Ovary (tissue), 9 donors: Measurements from ENCODE around the gene MESD. TPM values are rescaled to one million over a fixed set of nuclear protein-coding genes. Genes with fewer than 3 reads are reported as not detected.

ENCODE experiments used
- DNase-seq, 5 donors: peaks; one replicate each; pipeline ENCODE4 v3.0.0-alpha.2; 2019 to 2020
- H3K27ac ChIP-seq, 2 donors: fragments of 200-600 bp; one replicate each; pipeline versions ENCODE4 v1.5.1 to v1.8.0; 2019 to 2022
- H3K27me3 ChIP-seq: fragments of 200-600 bp; one replicate; pipeline ENCODE4 v1.8.0; 2022
- H3K36me3 ChIP-seq: fragments of 200-600 bp; sonication (generic); one replicate; pipeline ENCODE4 v1.5.1; 2019
- H3K4me1 ChIP-seq: one replicate; pipeline ENCODE4 v1.8.1; 2013; ENCODE audit warnings: mild to moderate bottlenecking, moderate library complexity; ENCODE audit not compliant: insufficient read depth
- H3K4me3 ChIP-seq: fragments of 200-600 bp; sonication (generic); one replicate; pipeline ENCODE4 v1.5.1; 2017
- H3K9me3 ChIP-seq, 2 donors: fragments of 200-600 bp in 1 of 2; sonication (generic) in 1 of 2; one replicate each; pipeline versions ENCODE4 v1.5.1 to v1.8.1; 2013 to 2019; ENCODE audit warnings: mild to moderate bottlenecking in 1 of 2, moderate library complexity in 1 of 2
- CTCF ChIP-seq, 3 donors: fragments of 450-650 bp in 2 of 3; fragments of 200-600 bp in 1 of 3; IDR thresholded peaks; one replicate each; pipeline versions ENCODE4 v1.5.1 to v1.8.0; 2016 to 2022; ENCODE audit warnings: antibody characterized with exemption in 3 of 3, mild to moderate bottlenecking in 1 of 3
- EP300 ChIP-seq: sonication (generic); formaldehyde crosslinking; IDR thresholded peaks from one replicate; pipeline ENCODE4 v1.6.1; 2017; ENCODE audit warnings: antibody characterized with exemption
- POLR2A ChIP-seq: fragments of 450-650 bp; IDR thresholded peaks from one replicate; pipeline ENCODE4 v1.6.1; 2017; ENCODE audit warnings: antibody characterized with exemption, mild to moderate bottlenecking, moderate library complexity
- WGBS, 3 donors: extraction: QIAGEN DNeasy Blood & Tissue Kit in 1 of 3; methylation state at CpG; one replicate each; pipeline versions ENCODE4 v1.1.5 to v1.1.7; 2013 to 2017; 5-methylcytosine and 5-hydroxymethylcytosine counted together
- intact Hi-C, 4 donors: fragments of 100-400 bp; cut with DNase I; formaldehyde crosslinking; loops; one replicate each; pipeline versions ENCODE4 v1.11.0 to v1.15.1; 2022 to 2023
- polyA plus RNA-seq, 2 donors: library from polyadenylated mRNA; stranded (reverse); fragments of 200-250 nt in 1 of 2; fragments of 350-450 nt in 1 of 2; fragmentation: Illumina TruSeq in 1 of 2; extraction: RNeasy Lipid Tissue Mini Kit (QIAGEN cat#74804) in 1 of 2; gene quantifications; one replicate each; pipeline ENCODE4 v1.2.3, GENCODE V29; 2013 to 2014
- total RNA-seq, 7 donors: library from RNA; depleted of rRNA in 2 of 7; stranded (reverse); fragments of >200 nt in 2 of 7; fragmentation: NEBNext Ultra II Directional in 3 of 7; extraction: Animal tissue kit (Norgen Biotek cat#: 25700) in 3 of 7; gene quantifications; one replicate each; pipeline versions ENCODE4 v1.1.0 to v1.2.4, GENCODE V29; 2016 to 2023
- donor health status: DM: no; HTN: no; CAD: no; lungs with moderate emphysema.
- donor health status: DM: no; HTN: no; CAD: no.
- donor health status: Bipolar disorder and iron deficiency.
- donor health status: DM: yes; HTN: yes; CAD: no.
- donor health status: DM: no; HTN: no; CAD: no.
- donor health status: DM: yes; HTN: yes; CAD: no.

MESD gene
- total and polyA plus RNA-seq, 9 donors, result 18.0 to 34.8 (median 29.3) TPM

GRCh38 chr15:81016489-81017068 lies 27.0 kb upstream of the MESD start:
- TF ChIP-seq EP300, result no peak
- no peak for TF ChIP-seq CTCF (IDR thresholded peaks at IDR 0.05)
- TF ChIP-seq POLR2A, result no peak
- H3K36me3 ChIP-seq, result no peaks in the 10 kb centered on the region
- no peak overlapping the region for H3K4me3 ChIP-seq
- no peak overlapping the region for H3K27ac ChIP-seq
- H3K27me3 ChIP-seq, result no peaks in the 10 kb centered on the region
- no peaks in the 10 kb centered on the region for H3K9me3 ChIP-seq
- DNase-seq, result no peak
- intact Hi-C loops, result no loop called here
- 47 to 55% (median 51%) methylated on average over 1 of the region's 1 CpG for WGBS, 3 donors
- H3K4me1 ChIP-seq, result peaks cover 3% of the 10 kb centered on the region

GRCh38 chr15:81015621-81016488 lies 26.2 kb upstream of the MESD start:
- H3K36me3 ChIP-seq, result no peaks in the 10 kb centered on the region
- H3K4me1 ChIP-seq, result peaks cover 3% of the 10 kb centered on the region
- no peaks in the 10 kb centered on the region for H3K9me3 ChIP-seq
- 78 to 86% (median 85%) methylated on average over 8 of the region's 8 CpGs for WGBS, 3 donors
- TF ChIP-seq EP300, result no peak
- TF ChIP-seq POLR2A, result no peak
- H3K27me3 ChIP-seq, result no peaks in the 10 kb centered on the region
- no peak for DNase-seq
- no peak overlapping the region for H3K27ac ChIP-seq
- no peak overlapping the region for H3K4me3 ChIP-seq
- intact Hi-C loops, result no loop called here

GRCh38 chr15:81014446-81015093 lies 25.0 kb upstream of the MESD start:
- Histone ChIP-seq H3K36me3 (no peaks in the 10 kb centered on the region), H3K9me3 (no peaks in the 10 kb centered on the region), H3K4me3 (no peak overlapping the region), H3K27ac (no peak overlapping the region), H3K27me3 (no peaks in the 10 kb centered on the region), H3K4me1 (peaks cover 3% of the 10 kb centered on the region)
- 66 to 86% (median 81%) methylated on average over 9 of the region's 9 CpGs for WGBS, 3 donors
- intact Hi-C loops, result no loop called here
- TF ChIP-seq POLR2A (no peak), EP300 (no peak), CTCF (IDR thresholded peaks at IDR 0.05) (no peak)
- DNase-seq, result no peak

GRCh38 chr15:81013396-81013929 lies 23.8 kb upstream of the MESD start:
- Histone ChIP-seq H3K27me3 (no peaks in the 10 kb centered on the region), H3K4me1 (peaks cover 3% of the 10 kb centered on the region), H3K36me3 (no peaks in the 10 kb centered on the region), H3K9me3 (no peaks in the 10 kb centered on the region), H3K4me3 (no peak overlapping the region), H3K27ac (no peak overlapping the region)
- no peak for DNase-seq
- intact Hi-C loops, result no loop called here
- TF ChIP-seq POLR2A (no peak), CTCF (IDR thresholded peaks at IDR 0.05) (no peak), EP300 (no peak)
- WGBS, 3 donors, result 76 to 79% (median 78%) methylated on average over 4 of the region's 4 CpGs
